ENCODE data around the gene RPTN. TPM values are rescaled to one million over a fixed set of nuclear protein-coding genes. Genes with fewer than 3 reads are reported as not detected.

The RPTN gene, protein sequence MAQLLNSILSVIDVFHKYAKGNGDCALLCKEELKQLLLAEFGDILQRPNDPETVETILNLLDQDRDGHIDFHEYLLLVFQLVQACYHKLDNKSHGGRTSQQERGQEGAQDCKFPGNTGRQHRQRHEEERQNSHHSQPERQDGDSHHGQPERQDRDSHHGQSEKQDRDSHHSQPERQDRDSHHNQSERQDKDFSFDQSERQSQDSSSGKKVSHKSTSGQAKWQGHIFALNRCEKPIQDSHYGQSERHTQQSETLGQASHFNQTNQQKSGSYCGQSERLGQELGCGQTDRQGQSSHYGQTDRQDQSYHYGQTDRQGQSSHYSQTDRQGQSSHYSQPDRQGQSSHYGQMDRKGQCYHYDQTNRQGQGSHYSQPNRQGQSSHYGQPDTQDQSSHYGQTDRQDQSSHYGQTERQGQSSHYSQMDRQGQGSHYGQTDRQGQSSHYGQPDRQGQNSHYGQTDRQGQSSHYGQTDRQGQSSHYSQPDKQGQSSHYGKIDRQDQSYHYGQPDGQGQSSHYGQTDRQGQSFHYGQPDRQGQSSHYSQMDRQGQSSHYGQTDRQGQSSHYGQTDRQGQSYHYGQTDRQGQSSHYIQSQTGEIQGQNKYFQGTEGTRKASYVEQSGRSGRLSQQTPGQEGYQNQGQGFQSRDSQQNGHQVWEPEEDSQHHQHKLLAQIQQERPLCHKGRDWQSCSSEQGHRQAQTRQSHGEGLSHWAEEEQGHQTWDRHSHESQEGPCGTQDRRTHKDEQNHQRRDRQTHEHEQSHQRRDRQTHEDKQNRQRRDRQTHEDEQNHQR
- not detected in 2 replicates for total RNA-seq

DNA sequence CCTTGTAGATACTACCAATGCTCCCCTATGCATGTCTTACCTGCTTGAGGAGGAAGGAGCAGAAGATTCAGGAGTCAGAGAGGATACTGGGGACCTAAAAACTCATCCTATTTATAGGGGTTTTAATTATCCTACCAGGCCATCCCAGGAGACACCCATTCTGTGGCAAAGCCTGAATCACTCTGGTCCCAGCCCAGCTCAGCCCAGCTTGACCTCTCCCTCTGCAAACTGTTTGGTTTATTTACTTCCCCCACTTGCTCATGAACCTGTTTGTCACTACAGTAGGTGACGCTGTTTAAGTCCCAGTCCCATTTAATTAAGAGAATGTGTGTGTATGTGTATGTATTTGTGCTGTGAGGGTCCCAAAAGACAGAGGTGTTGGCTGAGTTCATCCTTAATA, at the start of gene RPTN:
Gene RPTN (minus strand): TSS at position 85 of the 400 bp plus-strand sequence. CDS start 1,339 bp downstream, outside the sequence.
- intact Hi-C loops (cut with micrococcal nuclease): no loop called here

DNA sequence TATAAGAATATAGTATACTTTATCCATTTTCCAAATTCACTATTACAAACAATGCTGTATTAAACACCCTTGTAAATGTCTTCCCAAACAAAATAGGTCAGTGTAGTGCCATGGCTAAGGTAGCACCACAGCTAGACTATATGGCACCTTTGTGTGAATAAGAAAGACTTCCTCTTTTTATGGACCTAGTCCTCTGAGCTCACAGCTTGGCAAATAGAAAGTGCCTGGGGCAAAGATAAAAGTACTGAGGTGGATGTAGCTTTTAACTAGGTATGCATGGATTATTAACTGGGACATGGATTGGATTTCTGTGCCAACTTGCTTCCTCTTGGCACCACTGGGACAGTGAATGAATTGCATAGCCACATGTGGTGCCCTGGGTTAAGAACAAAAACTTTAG, 40.0 kb upstream of the RPTN start:
- intact Hi-C loops (cut with micrococcal nuclease): no loop called here

DNA sequence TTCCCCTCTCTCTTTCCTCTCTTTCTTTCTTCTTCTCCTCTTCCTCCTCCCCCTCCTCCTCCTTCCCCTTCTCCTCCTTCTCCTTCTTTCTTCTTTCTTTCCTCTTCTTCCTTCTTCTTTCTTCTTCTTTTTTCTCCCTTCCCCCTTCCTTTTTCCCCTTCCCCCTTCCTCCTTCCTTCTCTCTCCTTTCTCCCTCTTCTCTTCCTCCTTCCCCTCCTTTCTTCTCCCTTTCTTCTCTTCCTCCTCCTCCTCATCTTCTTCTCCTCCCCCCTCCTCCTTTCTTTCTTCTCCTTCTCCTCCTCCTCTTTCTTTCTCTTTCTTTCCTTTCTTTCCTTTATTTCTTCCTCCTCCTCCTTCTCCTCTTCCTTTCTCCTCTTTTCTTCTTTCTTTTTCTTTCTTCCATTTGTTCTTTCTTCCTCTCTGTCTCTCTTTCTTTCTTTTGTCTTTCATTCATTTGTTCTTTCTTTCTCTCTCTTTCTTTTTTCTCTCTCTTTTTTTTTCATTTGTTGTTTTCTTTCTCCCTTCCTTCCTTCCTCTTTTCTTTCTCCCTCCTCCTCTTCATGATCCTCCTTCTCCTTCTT, 38.4 kb upstream of the RPTN start:
- intact Hi-C loops (cut with micrococcal nuclease): no loop called here

DNA sequence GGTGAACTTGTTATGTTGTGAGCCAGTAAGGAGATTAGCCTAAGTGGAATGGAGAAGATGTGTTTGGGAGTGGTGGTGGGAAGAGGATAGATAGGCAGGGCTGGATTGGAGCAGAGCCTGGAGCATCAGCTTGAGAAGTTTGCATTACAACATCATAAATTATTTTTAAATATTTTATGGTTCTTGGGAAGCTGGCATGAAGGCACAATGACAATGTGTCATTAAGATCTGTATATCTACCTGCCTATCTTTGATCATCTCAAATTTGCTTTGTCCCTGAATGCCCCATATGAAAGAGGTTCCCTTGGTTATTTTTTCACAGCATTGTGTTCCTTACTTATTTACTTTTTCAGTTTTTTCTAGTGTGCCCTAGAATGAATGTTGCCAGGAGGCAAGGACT, 32.7 kb upstream of the RPTN start:
- intact Hi-C loops (cut with micrococcal nuclease): no loop called here

DNA sequence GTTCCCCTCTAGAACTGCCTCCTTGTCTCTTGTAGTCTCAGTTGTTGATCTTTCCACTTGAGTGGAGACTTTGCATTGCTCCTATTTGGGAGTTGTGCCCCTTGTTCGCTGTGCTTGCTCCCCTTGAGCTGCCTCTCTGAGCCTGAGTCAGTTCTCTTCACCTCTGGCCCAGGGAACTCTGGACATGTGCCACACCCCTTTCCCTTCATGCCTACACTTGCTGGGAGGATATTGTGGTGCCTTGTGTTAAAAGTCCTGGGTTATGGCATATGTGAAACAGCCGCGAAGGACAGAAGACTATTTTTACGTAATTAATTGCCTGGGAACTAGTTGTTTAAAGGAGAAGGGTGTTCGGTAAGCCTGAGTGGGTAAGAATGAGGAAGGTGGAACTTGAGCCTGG, 32.2 kb upstream of the RPTN start:
- intact Hi-C loops (cut with micrococcal nuclease): no loop called here

DNA sequence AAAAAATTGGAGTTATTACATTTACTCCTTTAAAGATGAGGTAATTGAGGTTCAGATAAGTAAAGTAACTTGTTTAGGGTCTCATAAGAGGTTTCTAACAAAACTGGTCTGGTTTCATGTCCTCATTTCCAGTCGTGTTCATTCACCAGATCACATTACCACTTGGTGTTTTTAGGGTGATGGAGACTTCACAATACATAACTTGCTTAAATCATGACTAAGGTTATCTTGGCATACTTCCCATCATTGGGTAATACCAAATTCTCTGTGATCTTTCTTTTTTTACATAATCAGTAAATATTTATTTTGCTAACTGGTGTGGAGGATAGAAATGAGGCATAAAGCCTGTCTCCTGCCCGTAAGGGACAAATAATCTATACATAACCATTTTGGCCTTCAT, 31.6 kb upstream of the RPTN start:
- intact Hi-C loops (cut with micrococcal nuclease): loop anchor here (1.0 kb wide), 2 partner anchors 251 to 270 kb away; no protein-coding TSS in a partner anchor

DNA sequence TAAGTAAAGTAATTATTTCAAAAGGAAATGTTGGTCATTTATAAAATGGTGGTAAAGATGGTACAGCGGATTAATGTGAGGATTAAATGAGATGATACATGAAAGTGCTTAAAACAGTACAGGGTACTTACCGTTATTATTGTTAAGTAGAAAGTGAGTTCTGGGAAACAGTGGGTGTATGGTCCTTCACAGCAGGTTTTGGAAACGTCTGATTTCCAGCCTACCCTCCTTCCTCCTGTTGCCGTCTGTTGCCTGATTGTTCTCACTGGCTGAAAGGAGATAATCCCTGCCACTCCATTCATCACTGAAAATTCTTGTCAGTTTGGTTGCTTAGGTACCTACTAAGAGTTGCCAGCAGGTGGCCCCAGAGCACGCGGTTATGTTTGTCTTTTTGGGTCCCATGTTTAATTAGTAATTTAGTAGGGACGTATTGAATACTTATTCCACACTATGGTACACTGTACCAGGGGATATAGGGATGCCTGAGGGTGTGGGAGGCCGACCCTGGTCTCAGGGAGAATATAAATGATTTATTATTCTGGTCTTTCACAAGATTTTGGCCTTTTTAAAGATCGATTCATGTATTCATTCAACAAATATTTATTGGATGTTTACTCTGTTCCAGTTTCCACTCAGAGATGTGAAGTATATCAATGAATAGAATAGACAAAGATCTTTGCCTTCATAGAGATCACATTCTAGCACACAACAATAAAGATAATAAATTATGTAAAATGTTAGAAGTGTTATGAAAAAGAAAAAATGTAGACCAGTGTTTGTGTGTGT, 30.8 kb upstream of the RPTN start:
- intact Hi-C loops (cut with micrococcal nuclease): loop anchor here (1.0 to 5.0 kb wide), 3 partner anchors 78 to 270 kb away; no protein-coding TSS in a partner anchor

DNA sequence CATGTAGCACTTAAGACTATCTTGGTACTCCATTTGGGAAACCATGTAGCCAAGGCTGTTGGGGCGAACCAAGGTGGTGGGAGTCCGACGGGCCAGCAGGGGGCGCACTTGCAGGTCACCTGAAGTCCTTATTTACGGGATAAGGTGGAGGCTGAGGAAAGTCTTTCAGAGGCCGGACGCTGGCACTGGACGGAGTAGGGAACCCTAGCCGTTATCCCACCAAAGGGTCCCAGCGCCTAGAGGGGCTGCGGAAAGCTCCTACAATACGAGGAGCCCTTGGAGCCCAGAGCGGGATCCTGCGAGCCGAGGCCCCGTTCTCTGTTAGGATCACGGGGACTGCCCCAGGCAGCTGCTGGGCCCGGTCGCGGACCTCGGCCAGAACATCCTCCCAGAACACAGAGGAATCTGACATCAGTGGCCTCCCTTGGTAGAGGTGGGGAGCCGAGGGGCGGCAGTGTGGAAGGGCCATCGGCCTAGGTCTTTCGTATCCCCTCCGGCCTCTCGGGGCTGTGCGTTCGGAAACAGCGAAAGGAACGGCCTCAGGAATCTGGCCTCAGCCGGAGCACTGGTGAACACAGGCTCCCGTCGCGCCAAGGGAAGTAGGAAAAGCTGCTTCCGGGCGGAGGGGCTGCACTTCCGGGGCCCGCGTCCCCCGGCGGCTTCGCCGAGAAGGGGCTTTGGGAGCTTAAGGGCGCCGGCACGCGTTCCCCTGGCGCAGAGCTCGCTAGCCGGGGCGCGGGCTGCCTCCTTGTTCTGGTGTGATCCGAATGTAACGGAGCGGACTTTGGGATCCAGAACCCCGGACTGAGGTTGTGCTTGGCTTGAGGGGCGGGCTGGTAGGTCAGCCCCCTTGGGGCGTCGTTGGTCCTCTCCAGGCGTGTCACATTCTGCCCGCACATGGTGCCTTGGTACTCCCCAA, 29.9 kb upstream of the RPTN start:
- intact Hi-C loops (cut with micrococcal nuclease): loop anchor here (5.0 kb wide), 1 partner anchor 77 kb away; no protein-coding TSS in a partner anchor

DNA sequence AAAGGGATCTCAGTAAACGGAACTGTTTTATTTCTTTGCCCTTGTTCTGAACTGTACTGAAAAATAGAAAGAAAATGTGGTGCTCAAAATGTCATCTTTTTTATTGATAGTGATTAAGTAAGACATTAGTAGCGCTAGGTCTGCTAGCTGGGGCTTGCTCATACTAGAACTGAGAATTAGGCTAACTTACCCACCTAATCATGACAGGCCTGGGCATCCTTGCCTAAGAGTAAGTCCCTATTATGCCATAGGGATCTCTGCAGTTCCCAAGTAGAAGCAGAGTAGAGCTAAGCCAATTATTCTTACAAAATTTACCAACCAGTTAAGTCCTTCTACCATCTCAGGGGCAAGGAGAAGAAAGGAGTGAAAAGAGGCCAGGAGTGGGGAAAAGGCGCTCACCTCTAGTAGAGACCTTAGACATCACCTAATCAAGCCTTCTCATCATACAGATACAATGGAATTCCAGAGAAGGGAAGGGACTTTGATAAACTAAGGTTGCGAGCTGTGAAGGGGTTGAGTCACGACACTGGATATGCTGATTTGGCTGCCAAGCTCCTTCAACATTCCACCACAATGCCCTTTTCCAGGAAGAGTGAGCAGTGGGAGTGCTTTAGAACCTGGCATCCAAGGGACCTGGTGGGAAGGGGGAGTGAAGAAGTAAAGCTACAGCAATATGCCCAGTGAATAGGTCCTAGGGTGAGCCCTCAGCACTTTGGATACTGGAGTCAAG, 27.7 kb upstream of the RPTN start:
- intact Hi-C loops (cut with micrococcal nuclease): loop anchor here (5.0 kb wide), 1 partner anchor 74 kb away; no protein-coding TSS in a partner anchor

DNA sequence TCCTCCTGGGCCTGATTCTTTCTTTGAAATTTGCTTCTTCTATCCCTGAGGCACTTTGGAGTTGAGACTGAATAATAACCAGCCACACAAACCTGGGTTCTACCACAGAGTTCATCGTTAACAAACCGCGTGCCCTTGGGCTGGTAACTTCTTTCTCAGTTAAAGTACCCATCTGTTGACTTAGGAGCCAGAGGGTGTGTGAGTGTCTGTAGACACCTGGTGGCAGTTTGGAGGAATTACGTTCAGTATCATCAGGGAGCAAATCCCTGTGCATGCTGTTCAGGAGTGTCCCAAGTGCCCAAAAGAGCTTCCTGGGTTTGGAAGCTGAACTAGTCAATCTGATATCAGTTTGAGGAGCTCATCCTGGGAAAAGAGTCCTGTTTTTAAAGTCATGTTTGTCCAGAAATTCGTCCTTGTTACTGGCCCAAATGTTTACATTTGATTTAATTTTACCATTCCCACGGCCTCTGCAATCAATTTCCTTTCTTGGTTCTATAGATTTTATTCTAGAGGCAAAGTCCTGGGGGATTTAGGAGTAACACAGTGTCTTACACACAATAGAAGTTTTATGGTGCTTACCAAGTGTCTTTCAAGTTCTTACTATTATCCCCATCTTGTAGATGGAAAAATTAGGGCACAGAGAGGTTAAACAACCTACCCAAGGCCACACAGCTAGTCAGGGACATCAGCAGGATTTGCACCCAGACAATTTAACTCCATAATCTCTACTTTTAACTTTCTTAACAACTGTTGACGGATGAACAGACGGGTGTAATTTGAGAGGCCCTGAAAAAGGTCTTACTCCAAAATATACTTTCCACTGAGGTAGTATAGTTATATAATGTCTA, 26.7 kb upstream of the RPTN start:
- intact Hi-C loops (cut with micrococcal nuclease): loop anchor here (1.0 to 5.0 kb wide), 3 partner anchors 43 to 133 kb away; no protein-coding TSS in a partner anchor

DNA sequence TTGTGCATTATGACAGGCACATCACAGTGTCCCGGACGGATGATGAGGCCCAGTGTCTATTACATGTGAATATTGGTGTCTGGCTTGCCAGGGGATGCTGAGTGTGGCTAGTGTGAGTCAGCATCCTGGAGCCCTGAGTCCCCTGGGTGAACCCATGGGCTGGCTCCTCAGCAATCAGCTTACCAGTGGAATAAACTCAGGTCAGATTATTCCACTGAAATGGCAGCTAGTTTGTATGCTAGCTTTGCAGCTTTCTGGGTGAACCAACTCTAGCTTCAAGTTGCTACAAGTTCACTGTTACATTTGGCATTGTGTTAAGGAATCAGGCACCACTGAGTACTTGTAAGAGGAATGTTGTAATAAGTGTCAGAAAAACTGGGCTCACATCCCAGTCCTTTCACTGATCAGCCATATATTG, 23.9 kb upstream of the RPTN start:
- intact Hi-C loops (cut with micrococcal nuclease): no loop called here

DNA sequence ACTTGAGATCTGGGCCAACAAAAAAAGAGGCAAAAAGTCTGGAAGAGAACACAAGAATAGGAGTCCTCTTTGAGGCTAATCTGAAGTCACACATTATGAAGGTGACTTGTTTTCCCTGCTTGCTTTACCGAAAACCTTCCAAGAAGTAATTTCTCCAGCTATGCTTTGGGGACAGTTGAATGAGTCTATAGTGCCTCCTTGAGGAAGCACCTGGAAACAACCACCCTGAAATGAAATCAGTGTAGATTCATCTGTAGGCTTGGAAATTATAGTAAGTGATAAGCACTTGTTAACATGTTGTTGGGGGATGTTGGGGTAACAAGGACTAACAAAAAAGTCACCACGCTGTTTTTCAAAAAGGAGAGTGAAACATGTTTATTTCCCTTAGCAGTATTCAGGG, 23.4 kb upstream of the RPTN start:
- intact Hi-C loops (cut with micrococcal nuclease): no loop called here

DNA sequence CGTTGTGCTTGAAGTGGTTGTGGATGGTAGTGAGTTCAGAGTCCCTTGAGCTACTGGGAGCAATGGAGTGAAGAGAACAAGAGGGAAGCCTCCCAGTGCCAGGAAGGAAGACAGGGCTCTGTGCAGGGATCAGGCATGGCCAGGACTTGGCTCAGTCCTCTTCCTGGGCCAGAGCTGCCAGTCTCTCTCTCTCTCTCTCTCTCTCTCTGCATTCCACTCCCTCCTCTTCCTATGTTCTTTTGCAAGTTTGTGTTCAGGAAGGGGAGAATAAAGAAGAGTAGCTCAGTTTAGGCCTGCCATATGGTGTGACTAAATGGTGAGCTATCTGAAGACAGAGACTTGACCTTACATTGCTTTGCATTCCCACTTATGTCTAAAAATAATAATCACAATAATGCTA, 20.5 kb upstream of the RPTN start:
- intact Hi-C loops (cut with micrococcal nuclease): no loop called here

DNA sequence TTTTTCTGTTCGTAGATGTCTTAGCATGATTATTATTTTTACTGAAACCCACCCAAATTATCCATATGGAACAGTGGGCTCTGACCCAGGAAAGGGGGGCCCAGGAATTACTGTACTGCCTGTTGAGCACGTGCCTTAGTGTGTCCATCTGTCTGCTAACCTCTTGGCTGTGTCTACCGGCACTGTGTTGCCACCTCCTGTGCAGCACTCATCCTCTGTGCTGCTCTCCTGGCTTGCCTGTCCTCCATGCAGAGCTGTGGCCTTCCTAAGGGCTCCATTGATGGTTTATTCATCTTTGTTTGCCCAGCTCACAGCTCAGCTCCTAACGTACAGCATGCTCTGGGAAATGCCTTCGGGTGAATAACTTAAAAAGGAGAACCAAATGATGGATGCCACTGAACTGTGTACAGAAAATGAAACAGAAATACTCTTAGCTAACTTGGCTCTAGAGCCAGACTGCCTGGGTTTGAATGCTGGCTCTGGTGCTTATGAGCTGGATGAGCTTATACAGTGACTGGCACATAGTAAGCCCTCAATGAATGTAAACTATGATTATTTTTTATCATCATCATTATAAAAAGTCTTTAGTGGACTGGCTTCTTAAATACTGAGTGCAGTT, 11.4 kb upstream of the RPTN start:
- intact Hi-C loops (cut with micrococcal nuclease): no loop called here

DNA sequence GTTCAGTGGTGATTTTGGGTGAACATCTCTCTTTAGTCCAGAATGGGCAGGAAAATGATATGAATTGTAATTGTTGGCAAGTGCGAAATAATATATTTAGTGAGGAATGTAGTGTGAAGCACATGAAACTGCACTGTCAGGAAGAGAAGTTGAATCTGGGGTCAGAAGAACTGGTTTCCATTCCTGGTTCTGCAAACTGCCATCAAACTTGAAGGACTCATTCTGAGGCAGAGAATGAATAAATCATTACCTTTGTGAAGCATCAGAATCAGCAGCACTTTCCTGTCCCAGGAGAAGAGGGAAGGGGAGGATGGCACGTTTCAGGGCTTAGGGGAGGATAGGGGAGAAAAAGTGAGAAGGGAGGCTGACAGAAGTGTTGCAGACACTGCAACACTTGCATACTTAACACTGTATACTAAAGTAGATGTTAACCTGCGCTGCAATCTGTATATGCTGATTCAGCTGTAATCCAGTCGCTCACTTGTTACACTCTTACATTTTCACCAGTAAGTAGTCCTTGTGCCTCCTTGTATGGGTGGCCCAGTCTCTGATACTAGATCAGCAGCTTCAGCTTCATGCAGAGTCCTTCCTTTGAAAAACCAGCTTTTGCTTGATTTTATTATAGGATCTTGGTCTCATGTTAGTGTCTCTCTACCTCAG, 10.5 kb upstream of the RPTN start:
- intact Hi-C loops (cut with micrococcal nuclease): no loop called here

DNA sequence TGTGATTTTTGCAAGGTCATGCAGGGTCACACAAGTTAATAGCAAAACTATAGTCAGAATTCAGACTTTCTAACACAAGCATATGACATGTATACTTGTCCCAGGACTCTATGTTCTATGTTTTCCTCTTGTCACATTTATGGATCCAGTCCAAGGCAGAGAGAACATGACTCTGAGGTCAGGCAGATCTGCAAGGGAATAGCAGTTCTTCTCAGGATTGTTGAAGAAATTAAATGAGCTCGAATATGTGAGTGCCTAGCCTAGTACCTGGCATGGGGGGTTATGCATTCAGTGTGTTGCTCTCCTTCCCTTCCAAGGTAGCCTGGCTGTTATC, 9.5 kb upstream of the RPTN start:
- intact Hi-C loops (cut with micrococcal nuclease): no loop called here

DNA sequence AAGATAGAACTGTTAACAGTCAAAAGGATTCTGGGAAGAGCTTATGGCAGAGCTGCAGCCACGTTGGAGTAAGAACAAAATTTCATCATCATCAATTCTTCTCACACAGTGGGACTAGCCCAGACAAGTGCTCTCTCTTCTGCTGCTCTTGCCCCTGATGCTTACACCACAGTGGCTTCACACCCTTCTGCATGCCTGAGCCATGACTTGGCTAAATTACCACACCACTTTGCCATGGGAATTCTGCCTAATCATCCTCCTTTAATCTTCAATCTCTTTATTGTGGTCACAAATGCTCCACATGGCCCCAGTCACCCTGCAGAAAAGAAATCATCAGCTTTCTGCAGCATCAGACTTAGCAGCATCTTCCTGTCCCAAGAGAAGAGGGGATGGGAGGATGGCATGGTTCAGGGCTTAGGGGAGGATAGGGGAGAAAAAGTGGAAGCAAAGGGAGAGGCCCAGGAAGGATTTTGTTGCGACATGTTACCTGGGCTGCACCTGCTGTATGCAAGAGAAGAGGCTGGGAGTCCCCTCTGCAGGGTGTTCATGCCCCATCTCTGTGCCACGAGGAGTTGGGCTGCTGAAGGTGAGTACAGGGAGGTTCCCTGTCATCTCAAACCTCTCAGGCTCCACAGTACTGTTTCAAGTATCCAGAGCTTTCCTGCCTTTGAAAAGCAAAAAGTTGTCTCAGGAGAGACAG, 9.0 kb upstream of the RPTN start:
- intact Hi-C loops (cut with micrococcal nuclease): no loop called here
